HepG2 (cell line): ENCODE results near the gene SNRNP48. TPM values are rescaled to one million over a fixed set of nuclear protein-coding genes. Genes with fewer than 3 reads are reported as not detected.
A peak's percentile ranks its signal among the peaks of the same experiment; 100 is the strongest.

Experiments used
- ATF7 ChIP-seq, 2 experiments: fragments of 450-650 bp in 1 of 2; sonication (generic) in 1 of 2; formaldehyde crosslinking in 1 of 2; IDR thresholded peaks; 2 replicates each; pipeline versions ENCODE4 v1.4.0 to v1.6.1; 2016 to 2020; ENCODE audit warnings: antibody characterized with exemption in 1 of 2, mild to moderate bottlenecking in 1 of 2, missing genetic modification reagents in 1 of 2
- EED ChIP-seq: sonication (generic); formaldehyde crosslinking; IDR thresholded peaks from 2 replicates; pipeline ENCODE4 v1.5.0; 2020; ENCODE audit warnings: mild to moderate bottlenecking, missing genetic modification reagents
- EP300 ChIP-seq, 3 experiments: sonication (generic) in 1 of 3; formaldehyde crosslinking in 1 of 3; IDR thresholded peaks; 2 replicates each; pipeline versions ENCODE4 v1.5.1 to v1.6.1; 2011 to 2020; ENCODE audit warnings: low read depth in 2 of 3, low read length in 2 of 3, borderline replicate concordance in 1 of 3, improper control_type of control experiment in 1 of 3, mild to moderate bottlenecking in 1 of 3, missing genetic modification reagents in 1 of 3, moderate library complexity in 1 of 3
- ETS1 ChIP-seq: sonication (generic); formaldehyde crosslinking; IDR thresholded peaks from 2 replicates; pipeline ENCODE4 v1.4.0; 2020; ENCODE audit warnings: missing genetic modification reagents
- HDAC1 ChIP-seq: sonication (generic); formaldehyde crosslinking; IDR thresholded peaks from 2 replicates; pipeline ENCODE4 v1.5.1; 2020; ENCODE audit warnings: mild to moderate bottlenecking, missing genetic modification reagents
- JUN ChIP-seq: sonication (generic); formaldehyde crosslinking; IDR thresholded peaks from 2 replicates; pipeline ENCODE4 v1.4.0; 2020; ENCODE audit warnings: mild to moderate bottlenecking, missing genetic modification reagents
- KDM1A ChIP-seq: IDR thresholded peaks from 2 replicates; pipeline ENCODE4 v1.6.1; 2016; ENCODE audit warnings: missing compliant biosample characterization
- KDM3A ChIP-seq: IDR thresholded peaks from 2 replicates; pipeline ENCODE4 v1.6.1; 2018; ENCODE audit warnings: low read depth, missing compliant biosample characterization
- KLF9 ChIP-seq: IDR thresholded peaks from 2 replicates; pipeline ENCODE4 v1.6.1; 2016; ENCODE audit warnings: low read depth
- NBN ChIP-seq: fragments of 450-650 bp; conservative IDR thresholded peaks from 2 replicates; pipeline ENCODE4 v1.6.1; 2017
- PAXIP1 ChIP-seq: sonication (generic); formaldehyde crosslinking; conservative IDR thresholded peaks from 2 replicates; pipeline ENCODE4 v1.4.0; 2020; ENCODE audit warnings: mild to moderate bottlenecking, missing genetic modification reagents, moderate library complexity
- RARG ChIP-seq: sonication (generic); formaldehyde crosslinking; IDR thresholded peaks from 2 replicates; pipeline ENCODE4 v1.4.0; 2020; ENCODE audit warnings: low read depth, mild to moderate bottlenecking, missing genetic modification reagents
- ZBTB33 ChIP-seq: sonication (generic); formaldehyde crosslinking; IDR thresholded peaks from 2 replicates; pipeline ENCODE4 v1.4.0; 2020; ENCODE audit warnings: missing genetic modification reagents
- ZFP37 ChIP-seq: sonication (generic); formaldehyde crosslinking; IDR thresholded peaks from 2 replicates; pipeline ENCODE4 v1.4.0; 2020; ENCODE audit warnings: missing genetic modification reagents, borderline replicate concordance
- ZNF160 ChIP-seq: sonication (generic); formaldehyde crosslinking; IDR thresholded peaks from 2 replicates; pipeline ENCODE4 v1.8.0; 2022; ENCODE audit warnings: mild to moderate bottlenecking, inconsistent platforms, missing genetic modification reagents
- ZNF329 ChIP-seq: sonication (generic); formaldehyde crosslinking; IDR thresholded peaks from 2 replicates; pipeline ENCODE4 v1.9.0; 2021; ENCODE audit warnings: low read depth, mild to moderate bottlenecking, missing genetic modification reagents
- ZNF572 ChIP-seq: sonication (generic); formaldehyde crosslinking; IDR thresholded peaks from 2 replicates; pipeline ENCODE4 v1.5.1; 2020; ENCODE audit warnings: mild to moderate bottlenecking, missing genetic modification reagents
- ZNF800 ChIP-seq: sonication (generic); formaldehyde crosslinking; IDR thresholded peaks from 2 replicates; pipeline ENCODE4 v1.4.0; 2020; ENCODE audit warnings: missing genetic modification reagents
- polyA plus RNA-seq, 8 experiments: library from polyadenylated mRNA; depleted of rRNA in 3 of 8; stranded (reverse) in 7 of 8; unstranded in 1 of 8; fragments of >200 nt; fragmentation: Illumina TruSeq in 4 of 8; extraction: Trizol in 4 of 8; gene quantifications; 2 replicates each; pipeline versions ENCODE4 v1.2.1 to v1.2.3, GENCODE V29; 2011 to 2016; ENCODE audit warnings: low read depth in 4 of 8, missing spikeins in 1 of 8, mixed read lengths in 1 of 8; ENCODE audit not compliant: insufficient read depth in 1 of 8
- total RNA-seq, 5 experiments: library from RNA; depleted of rRNA; stranded (reverse); fragments of >200 nt; fragmentation: Illumina TruSeq; extraction: Trizol; gene quantifications; 2 replicates each; pipeline ENCODE4 v1.2.3, GENCODE V29; 2016; ENCODE audit warnings: low read depth in 1 of 5

SNRNP48 gene
- total and polyA plus RNA-seq, 2 of the 13 experiments (the other 11 are each of a cell fraction or from before 2014, with no cell fraction given), result 17.5 to 47.5 TPM

- TF ChIP-seq EED (CRISPR knock-in tag) (0 out of 2 replicates have a peak, but pooled peaks have one; percentile 83), ZNF329 (CRISPR knock-in tag) (peak; percentile 52; the same call in 1 of the 2 replicates), ZNF160 (CRISPR knock-in tag) (no peak; the same call in 1 of the 2 replicates), EP300 (IDR thresholded peaks at IDR 0.05; ENCODE audit: low read depth in 2 of 2, low read length in 2 of 2) (no peak), EP300 (CRISPR knock-in tag; IDR thresholded peaks at IDR 0.05; ENCODE audit: borderline replicate concordance) (peak; percentile 33; the same call in 1 of the 2 replicates), HDAC1 (CRISPR knock-in tag) (peak; percentile 93), ZNF572 (CRISPR knock-in tag) (no peak), PAXIP1 (CRISPR knock-in tag) (peak; percentile 37; the same call in 1 of the 2 replicates), KDM3A (peak; percentile 73; the same call in 1 of the 2 replicates), KLF9 (CRISPR knock-in tag) (0 out of 2 replicates have a peak, but pooled peaks have one; percentile 78), ZBTB33 (no peak), ZFP37 (CRISPR knock-in tag) (no peak), ATF7 (IDR thresholded peaks at IDR 0.05) (no peak), ATF7 (CRISPR knock-in tag; IDR thresholded peaks at IDR 0.05) (peak; percentile 77; the same call in 1 of the 2 replicates), ETS1 (CRISPR knock-in tag) (0 out of 2 replicates have a peak, but pooled peaks have one; percentile 51), ZNF800 (CRISPR knock-in tag) (peak; percentile 85), NBN (no peak), RARG (CRISPR knock-in tag) (0 out of 2 replicates have a peak, but pooled peaks have one; percentile 62), JUN (CRISPR knock-in tag) (0 out of 2 replicates have a peak, but pooled peaks have one; percentile 23), KDM1A (no peak)
Observed at GRCh38 chr6:7589949-7590917, at the start of gene SNRNP48 (continued).
